WTC11 (cell line): Measurements from ENCODE around the gene GIPC2. TPM values are rescaled to one million over a fixed set of nuclear protein-coding genes. Genes with fewer than 3 reads are reported as not detected.
"Not testable (repeated sequence)": the region's sequence is repeated elsewhere in the genome, so short reads cannot be mapped to it uniquely, and the experiment has no call there.

Experiments
- ATAC-seq: fragments of 200-7000 bp; cut with Tn5 transposase; 2 replicates; pipeline ENCODE4 v1.10.0; 2021; ENCODE audit warnings: mild to moderate bottlenecking, moderate library complexity
- CTCF ChIA-PET: fragments of 300-600 bp; sonication (Branson Sonifier 250); formaldehyde crosslinking; loops from one replicate; lab custom pipeline; 2021; ENCODE audit warnings: antibody characterized with exemption; lab: Charles Lee
- POLR2A ChIA-PET: fragments of 350-600 bp; sonication (Branson Sonifier 250); formaldehyde crosslinking; loops from one replicate; lab custom pipeline; 2021; ENCODE audit warnings: antibody characterized with exemption; lab: Charles Lee
- DNase-seq: peaks from one replicate; pipeline ENCODE4 v3.0.0; 2021; ENCODE audit warnings: low spot score
- H3K27ac Mint-ChIP-seq: 2 replicates; pipeline ENCODE4 v1.8.0; 2021; ENCODE audit warnings: mixed read lengths
- H3K27me3 Mint-ChIP-seq: 2 replicates; pipeline ENCODE4 v1.8.0; 2021; ENCODE audit warnings: low read depth, mild to moderate bottlenecking, moderate library complexity, mixed read lengths
- H3K36me3 Mint-ChIP-seq: 2 replicates; pipeline ENCODE4 v1.8.0; 2021; ENCODE audit warnings: mixed read lengths
- H3K4me1 Mint-ChIP-seq: 2 replicates; pipeline ENCODE4 v1.8.0; 2022; ENCODE audit warnings: mixed read lengths
- H3K4me3 Mint-ChIP-seq: 2 replicates; pipeline ENCODE4 v1.8.0; 2021; ENCODE audit warnings: mild to moderate bottlenecking, moderate library complexity, mixed read lengths
- H3K9me3 Mint-ChIP-seq: 2 replicates; pipeline ENCODE4 v1.8.0; 2021; ENCODE audit warnings: mixed read lengths
- ATF1 ChIP-seq: sonication (generic); formaldehyde crosslinking; IDR thresholded peaks from 2 replicates; pipeline ENCODE4 v1.8.1; 2023; ENCODE audit warnings: mild to moderate bottlenecking, moderate library complexity, missing genetic modification reagents
- EMX1 ChIP-seq: fragments of 250-450 bp; sonication (Bioruptor Pico); IDR thresholded peaks from 2 replicates; pipeline ENCODE4 v1.8.0; 2021; ENCODE audit warnings: mild to moderate bottlenecking
- FOXJ3 ChIP-seq: sonication (generic); formaldehyde crosslinking; IDR thresholded peaks from 2 replicates; pipeline ENCODE4 v1.9.0; 2021; ENCODE audit warnings: missing genetic modification reagents, mild to moderate bottlenecking, borderline replicate concordance
- IRF2 ChIP-seq: sonication (generic); formaldehyde crosslinking; IDR thresholded peaks from 2 replicates; pipeline ENCODE4 v1.8.0; 2022; ENCODE audit warnings: low read depth, missing genetic modification reagents, borderline replicate concordance
- KAT7 ChIP-seq: sonication (generic); formaldehyde crosslinking; IDR thresholded peaks from 2 replicates; pipeline ENCODE4 v1.8.1; 2023; ENCODE audit warnings: missing genetic modification reagents, mild to moderate bottlenecking, borderline replicate concordance
- MXD4 ChIP-seq: fragments of 250-450 bp; sonication (Bioruptor Pico); IDR thresholded peaks from 2 replicates; pipeline ENCODE4 v1.8.0; 2021; ENCODE audit warnings: mild to moderate bottlenecking, moderate library complexity, borderline replicate concordance
- NFYB ChIP-seq: sonication (generic); formaldehyde crosslinking; conservative IDR thresholded peaks from 2 replicates; pipeline ENCODE4 v1.8.0; 2022; ENCODE audit warnings: low read depth, missing genetic modification reagents
- SOX15 ChIP-seq: fragments of 250-450 bp; sonication (Bioruptor Pico); IDR thresholded peaks from 2 replicates; pipeline ENCODE4 v1.9.0; 2021; ENCODE audit warnings: mild to moderate bottlenecking
- TEAD1 ChIP-seq: sonication (generic); formaldehyde crosslinking; IDR thresholded peaks from 2 replicates; pipeline ENCODE4 v1.8.0; 2022; ENCODE audit warnings: mild to moderate bottlenecking, missing genetic modification reagents
- total RNA-seq: library from RNA; stranded (reverse); gene quantifications from 3 replicates; pipeline ENCODE4 v1.2.3, GENCODE V29; 2021
- TF ChIP-seq, protein P1 (sequence below): sonication (generic); formaldehyde crosslinking; IDR thresholded peaks from 2 replicates; pipeline ENCODE4 v1.8.0; 2022; ENCODE audit warnings: mild to moderate bottlenecking, missing genetic modification reagents
- TF ChIP-seq, protein P2 (sequence below): fragments of 250-450 bp; sonication (Bioruptor Pico); IDR thresholded peaks from 2 replicates; pipeline ENCODE4 v1.9.0; 2021; ENCODE audit warnings: moderate library complexity, mild to moderate bottlenecking, inconsistent platforms, borderline replicate concordance
- TF ChIP-seq, protein P3 (sequence below): sonication (generic); formaldehyde crosslinking; IDR thresholded peaks from 2 replicates; pipeline ENCODE4 v1.8.0; 2022; ENCODE audit warnings: mild to moderate bottlenecking, missing genetic modification reagents
- TF ChIP-seq, protein P4 (sequence below): sonication (generic); formaldehyde crosslinking; IDR thresholded peaks from 2 replicates; pipeline ENCODE4 v1.8.1; 2023; ENCODE audit warnings: mild to moderate bottlenecking, missing genetic modification reagents, borderline replicate concordance
- TF ChIP-seq, protein P5 (sequence below): sonication (generic); formaldehyde crosslinking; IDR thresholded peaks from 2 replicates; pipeline ENCODE4 v1.8.1; 2022; ENCODE audit warnings: mild to moderate bottlenecking, moderate library complexity, missing genetic modification reagents
- TF ChIP-seq, protein P6 (sequence below): sonication (generic); formaldehyde crosslinking; IDR thresholded peaks from 2 replicates; pipeline ENCODE4 v1.8.1; 2023; ENCODE audit warnings: mild to moderate bottlenecking, missing genetic modification reagents, moderate library complexity

Gene GIPC2
- total RNA-seq, 1 experiment from 2014 or later, result 0.83 TPM

DNA sequence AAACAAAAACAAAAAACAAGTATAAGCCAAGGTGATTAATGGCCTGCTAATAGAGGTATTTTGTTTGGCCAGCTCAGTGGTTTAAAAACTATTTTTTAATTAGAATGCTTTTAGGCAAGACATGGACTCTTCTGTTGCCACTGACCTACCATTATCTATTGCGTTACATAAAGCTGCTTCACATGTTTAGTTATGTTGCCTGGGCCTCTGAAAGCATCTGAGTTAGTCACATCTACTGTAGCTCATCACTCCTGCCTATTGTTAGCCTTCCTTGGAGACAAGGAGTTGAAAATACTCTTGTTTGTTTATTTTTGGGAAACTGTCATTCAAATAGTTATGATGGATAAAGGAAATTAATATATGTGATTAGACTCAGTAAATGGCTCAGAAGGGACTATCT is 26.7 kb upstream of the GIPC2 start:
- H3K4me3 Mint-ChIP-seq, result no peak overlapping the region
- H3K27ac Mint-ChIP-seq, result no peak overlapping the region; the same call in 1 of the 2 replicates
- ChIA-PET POLR2A (interaction anchor here (0.6 kb wide), 1 partner anchor 47 kb away, joined by 8 read pairs; no protein-coding TSS in a partner anchor), CTCF (no interaction called here)
- H3K9me3 Mint-ChIP-seq, result peaks cover 6% of the 10 kb centered on the region
- H3K27me3 Mint-ChIP-seq, result no peaks in the 10 kb centered on the region
- H3K36me3 Mint-ChIP-seq, result no peaks in the 10 kb centered on the region
- H3K4me1 Mint-ChIP-seq, result no peaks in the 10 kb centered on the region
- ATAC-seq (no peak), DNase-seq (no peak)
- TF ChIP-seq TEAD1 (CRISPR knock-in tag), result no peak
- TF ChIP-seq, protein P1, sequence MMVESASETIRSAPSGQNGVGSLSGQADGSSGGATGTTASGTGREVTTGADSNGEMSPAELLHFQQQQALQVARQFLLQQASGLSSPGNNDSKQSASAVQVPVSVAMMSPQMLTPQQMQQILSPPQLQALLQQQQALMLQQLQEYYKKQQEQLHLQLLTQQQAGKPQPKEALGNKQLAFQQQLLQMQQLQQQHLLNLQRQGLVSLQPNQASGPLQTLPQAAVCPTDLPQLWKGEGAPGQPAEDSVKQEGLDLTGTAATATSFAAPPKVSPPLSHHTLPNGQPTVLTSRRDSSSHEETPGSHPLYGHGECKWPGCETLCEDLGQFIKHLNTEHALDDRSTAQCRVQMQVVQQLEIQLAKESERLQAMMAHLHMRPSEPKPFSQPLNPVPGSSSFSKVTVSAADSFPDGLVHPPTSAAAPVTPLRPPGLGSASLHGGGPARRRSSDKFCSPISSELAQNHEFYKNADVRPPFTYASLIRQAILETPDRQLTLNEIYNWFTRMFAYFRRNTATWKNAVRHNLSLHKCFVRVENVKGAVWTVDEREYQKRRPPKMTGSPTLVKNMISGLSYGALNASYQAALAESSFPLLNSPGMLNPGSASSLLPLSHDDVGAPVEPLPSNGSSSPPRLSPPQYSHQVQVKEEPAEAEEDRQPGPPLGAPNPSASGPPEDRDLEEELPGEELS, result no peak
- TF ChIP-seq, protein P2, sequence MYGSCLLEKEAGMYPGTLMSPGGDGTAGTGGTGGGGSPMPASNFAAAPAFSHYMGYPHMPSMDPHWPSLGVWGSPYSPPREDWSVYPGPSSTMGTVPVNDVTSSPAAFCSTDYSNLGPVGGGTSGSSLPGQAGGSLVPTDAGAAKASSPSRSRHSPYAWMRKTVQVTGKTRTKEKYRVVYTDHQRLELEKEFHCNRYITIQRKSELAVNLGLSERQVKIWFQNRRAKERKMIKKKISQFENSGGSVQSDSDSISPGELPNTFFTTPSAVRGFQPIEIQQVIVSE (CRISPR knock-in tag), result no peak
- no peak for TF ChIP-seq EMX1
- no peak for TF ChIP-seq MXD4
- TF ChIP-seq, protein P3, sequence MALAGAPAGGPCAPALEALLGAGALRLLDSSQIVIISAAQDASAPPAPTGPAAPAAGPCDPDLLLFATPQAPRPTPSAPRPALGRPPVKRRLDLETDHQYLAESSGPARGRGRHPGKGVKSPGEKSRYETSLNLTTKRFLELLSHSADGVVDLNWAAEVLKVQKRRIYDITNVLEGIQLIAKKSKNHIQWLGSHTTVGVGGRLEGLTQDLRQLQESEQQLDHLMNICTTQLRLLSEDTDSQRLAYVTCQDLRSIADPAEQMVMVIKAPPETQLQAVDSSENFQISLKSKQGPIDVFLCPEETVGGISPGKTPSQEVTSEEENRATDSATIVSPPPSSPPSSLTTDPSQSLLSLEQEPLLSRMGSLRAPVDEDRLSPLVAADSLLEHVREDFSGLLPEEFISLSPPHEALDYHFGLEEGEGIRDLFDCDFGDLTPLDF, result no peak
- TF ChIP-seq NFYB, result no peak
- TF ChIP-seq ATF1 (CRISPR knock-in tag), result no peak
- TF ChIP-seq, protein P4, sequence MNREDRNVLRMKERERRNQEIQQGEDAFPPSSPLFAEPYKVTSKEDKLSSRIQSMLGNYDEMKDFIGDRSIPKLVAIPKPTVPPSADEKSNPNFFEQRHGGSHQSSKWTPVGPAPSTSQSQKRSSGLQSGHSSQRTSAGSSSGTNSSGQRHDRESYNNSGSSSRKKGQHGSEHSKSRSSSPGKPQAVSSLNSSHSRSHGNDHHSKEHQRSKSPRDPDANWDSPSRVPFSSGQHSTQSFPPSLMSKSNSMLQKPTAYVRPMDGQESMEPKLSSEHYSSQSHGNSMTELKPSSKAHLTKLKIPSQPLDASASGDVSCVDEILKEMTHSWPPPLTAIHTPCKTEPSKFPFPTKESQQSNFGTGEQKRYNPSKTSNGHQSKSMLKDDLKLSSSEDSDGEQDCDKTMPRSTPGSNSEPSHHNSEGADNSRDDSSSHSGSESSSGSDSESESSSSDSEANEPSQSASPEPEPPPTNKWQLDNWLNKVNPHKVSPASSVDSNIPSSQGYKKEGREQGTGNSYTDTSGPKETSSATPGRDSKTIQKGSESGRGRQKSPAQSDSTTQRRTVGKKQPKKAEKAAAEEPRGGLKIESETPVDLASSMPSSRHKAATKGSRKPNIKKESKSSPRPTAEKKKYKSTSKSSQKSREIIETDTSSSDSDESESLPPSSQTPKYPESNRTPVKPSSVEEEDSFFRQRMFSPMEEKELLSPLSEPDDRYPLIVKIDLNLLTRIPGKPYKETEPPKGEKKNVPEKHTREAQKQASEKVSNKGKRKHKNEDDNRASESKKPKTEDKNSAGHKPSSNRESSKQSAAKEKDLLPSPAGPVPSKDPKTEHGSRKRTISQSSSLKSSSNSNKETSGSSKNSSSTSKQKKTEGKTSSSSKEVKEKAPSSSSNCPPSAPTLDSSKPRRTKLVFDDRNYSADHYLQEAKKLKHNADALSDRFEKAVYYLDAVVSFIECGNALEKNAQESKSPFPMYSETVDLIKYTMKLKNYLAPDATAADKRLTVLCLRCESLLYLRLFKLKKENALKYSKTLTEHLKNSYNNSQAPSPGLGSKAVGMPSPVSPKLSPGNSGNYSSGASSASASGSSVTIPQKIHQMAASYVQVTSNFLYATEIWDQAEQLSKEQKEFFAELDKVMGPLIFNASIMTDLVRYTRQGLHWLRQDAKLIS, result no peak
- no peak for TF ChIP-seq KAT7 (CRISPR knock-in tag)
- TF ChIP-seq, protein P5, sequence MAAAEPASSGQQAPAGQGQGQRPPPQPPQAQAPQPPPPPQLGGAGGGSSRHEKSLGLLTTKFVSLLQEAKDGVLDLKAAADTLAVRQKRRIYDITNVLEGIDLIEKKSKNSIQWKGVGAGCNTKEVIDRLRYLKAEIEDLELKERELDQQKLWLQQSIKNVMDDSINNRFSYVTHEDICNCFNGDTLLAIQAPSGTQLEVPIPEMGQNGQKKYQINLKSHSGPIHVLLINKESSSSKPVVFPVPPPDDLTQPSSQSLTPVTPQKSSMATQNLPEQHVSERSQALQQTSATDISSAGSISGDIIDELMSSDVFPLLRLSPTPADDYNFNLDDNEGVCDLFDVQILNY (CRISPR knock-in tag), result no peak

DNA sequence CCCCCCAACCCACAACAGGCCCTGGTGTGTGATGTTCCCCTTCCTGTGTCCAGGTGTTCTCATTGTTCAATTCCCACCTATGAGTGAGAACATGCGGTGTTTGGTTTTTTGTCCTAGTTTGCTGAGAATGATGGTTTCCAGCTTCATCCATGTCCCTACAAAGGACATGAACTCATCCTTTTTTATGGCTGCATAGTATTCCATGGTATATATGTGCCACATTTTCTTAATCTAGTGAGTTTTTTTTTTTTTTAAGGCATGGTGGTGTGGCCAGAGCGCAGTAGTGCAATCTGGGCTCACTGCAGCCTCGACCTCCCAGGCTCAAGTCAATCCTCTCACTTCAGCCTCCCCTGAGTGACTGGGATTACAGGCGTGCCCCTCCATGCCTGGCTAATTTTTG is 24.6 kb upstream of the GIPC2 start:
- DNase-seq, ATAC-seq, H3K4me1 Mint-ChIP-seq, H3K27ac Mint-ChIP-seq, H3K9me3 Mint-ChIP-seq, CTCF ChIA-PET, H3K27me3 Mint-ChIP-seq, H3K36me3 Mint-ChIP-seq, H3K4me3 Mint-ChIP-seq, POLR2A ChIA-PET: not testable (repeated sequence)

DNA sequence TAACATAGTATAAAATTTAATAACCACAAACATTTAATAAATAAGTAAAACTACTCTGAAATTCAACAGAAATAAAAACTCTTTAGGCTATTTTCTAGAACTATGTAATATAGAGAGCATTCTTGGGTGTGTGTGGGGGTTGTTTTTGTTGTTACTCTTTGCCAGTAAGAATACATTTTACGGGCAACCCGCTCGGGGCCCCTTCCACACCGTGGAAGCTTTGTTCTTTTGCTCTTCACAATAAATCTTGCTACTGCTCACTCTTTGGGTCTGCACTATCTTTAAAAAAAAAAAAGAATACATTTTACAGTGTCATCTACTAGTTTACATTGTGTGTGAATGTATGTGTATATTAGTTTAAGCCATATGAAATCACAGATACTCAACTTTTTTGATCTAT is 16.0 kb upstream of the GIPC2 start:
- DNase-seq (no peak), ATAC-seq (no peak)
- ChIA-PET CTCF (interaction anchor here (0.9 kb wide), 1 partner anchor 85 kb away, joined by 4 read pairs; no protein-coding TSS in a partner anchor), POLR2A (no interaction called here)
- Mint-ChIP-seq H3K27ac (no peak overlapping the region), H3K27me3 (no peaks in the 10 kb centered on the region), H3K36me3 (no peaks in the 10 kb centered on the region), H3K9me3 (no peaks in the 10 kb centered on the region), H3K4me1 (no peaks in the 10 kb centered on the region), H3K4me3 (no peak overlapping the region)
- TF ChIP-seq, protein P6, sequence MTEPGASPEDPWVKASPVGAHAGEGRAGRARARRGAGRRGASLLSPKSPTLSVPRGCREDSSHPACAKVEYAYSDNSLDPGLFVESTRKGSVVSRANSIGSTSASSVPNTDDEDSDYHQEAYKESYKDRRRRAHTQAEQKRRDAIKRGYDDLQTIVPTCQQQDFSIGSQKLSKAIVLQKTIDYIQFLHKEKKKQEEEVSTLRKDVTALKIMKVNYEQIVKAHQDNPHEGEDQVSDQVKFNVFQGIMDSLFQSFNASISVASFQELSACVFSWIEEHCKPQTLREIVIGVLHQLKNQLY (CRISPR knock-in tag), result no peak
- TF ChIP-seq IRF2 (no peak), FOXJ3 (no peak), SOX15 (CRISPR knock-in tag) (no peak)
